ENCODE data around the gene PRRC2C.
A peak's percentile ranks its signal among the peaks of the same experiment; 100 is the strongest.
"Not testable (repeated sequence)": the region's sequence is repeated elsewhere in the genome, so short reads cannot be mapped to it uniquely, and the experiment has no call there.

PRRC2C gene

GRCh38 chr1:171581766-171582165 is 96.4 kb downstream of the PRRC2C start:
- peak overlapping the region; percentile 18 for H3K27ac Mint-ChIP-seq
- H3K27me3 Mint-ChIP-seq, result no peaks in the 10 kb centered on the region
- no peaks in the 10 kb centered on the region for H3K9me3 Mint-ChIP-seq
- no peaks in the 10 kb centered on the region for H3K4me1 Mint-ChIP-seq (ENCODE audit: low read depth)
- intact Hi-C loops (cut with micrococcal nuclease), result no loop called here
- no peak overlapping the region for H3K4me3 Mint-ChIP-seq
- H3K36me3 Mint-ChIP-seq (ENCODE audit: low read depth), result peaks cover 96% of the 10 kb centered on the region

GRCh38 chr1:171582589-171582988 is 97.3 kb downstream of the PRRC2C start:
- intact Hi-C loops (cut with micrococcal nuclease), result no loop called here
- Mint-ChIP-seq H3K36me3 (ENCODE audit: low read depth) (peaks cover 96% of the 10 kb centered on the region), H3K27me3 (no peaks in the 10 kb centered on the region), H3K4me3 (no peak overlapping the region), H3K27ac (no peak overlapping the region), H3K9me3 (no peaks in the 10 kb centered on the region), H3K4me1 (ENCODE audit: low read depth) (no peaks in the 10 kb centered on the region)

GRCh38 chr1:171583591-171584201 is 98.4 kb downstream of the PRRC2C start:
- Mint-ChIP-seq H3K4me3 (no peak overlapping the region), H3K36me3 (ENCODE audit: low read depth) (peaks cover 94% of the 10 kb centered on the region), H3K4me1 (ENCODE audit: low read depth) (no peaks in the 10 kb centered on the region), H3K27me3 (no peaks in the 10 kb centered on the region), H3K9me3 (no peaks in the 10 kb centered on the region), H3K27ac (no peak overlapping the region)
- intact Hi-C loops (cut with micrococcal nuclease), result no loop called here

GRCh38 chr1:171585715-171586114 is 100.4 kb downstream of the PRRC2C start:
- peaks cover 94% of the 10 kb centered on the region for H3K36me3 Mint-ChIP-seq (ENCODE audit: low read depth)
- intact Hi-C loops (cut with micrococcal nuclease), result loop anchor here (5.0 kb wide), 1 partner anchor 48 kb away; no protein-coding TSS in a partner anchor

GRCh38 chr1:171588230-171588629 is 102.9 kb downstream of the PRRC2C start:
- Mint-ChIP-seq H3K9me3 (no peaks in the 10 kb centered on the region), H3K4me1 (ENCODE audit: low read depth) (no peaks in the 10 kb centered on the region)

More at GRCh38 chr1:171585715-171586114, 100.4 kb downstream of the PRRC2C start:
- Mint-ChIP-seq H3K27me3 (no peaks in the 10 kb centered on the region), H3K9me3 (no peaks in the 10 kb centered on the region), H3K27ac (no peak overlapping the region), H3K4me1 (ENCODE audit: low read depth) (no peaks in the 10 kb centered on the region), H3K4me3 (no peak overlapping the region)

GRCh38 chr1:171590022-171590421 is 104.7 kb downstream of the PRRC2C start:
- no peaks in the 10 kb centered on the region for H3K27me3 Mint-ChIP-seq
- H3K4me1 Mint-ChIP-seq (ENCODE audit: low read depth), result no peaks in the 10 kb centered on the region
- H3K9me3 Mint-ChIP-seq, result no peaks in the 10 kb centered on the region
- no peak overlapping the region for H3K4me3 Mint-ChIP-seq
- peaks cover 85% of the 10 kb centered on the region for H3K36me3 Mint-ChIP-seq (ENCODE audit: low read depth)
- intact Hi-C loops (cut with micrococcal nuclease), result no loop called here
- H3K27ac Mint-ChIP-seq, result no peak overlapping the region

More at GRCh38 chr1:171588230-171588629, 102.9 kb downstream of the PRRC2C start:
- no peak overlapping the region for H3K27ac Mint-ChIP-seq
- intact Hi-C loops (cut with micrococcal nuclease), result loop anchor here (5.0 kb wide), 1 partner anchor 51 kb away; no protein-coding TSS in a partner anchor
- no peak overlapping the region for H3K4me3 Mint-ChIP-seq
- no peaks in the 10 kb centered on the region for H3K27me3 Mint-ChIP-seq
- H3K36me3 Mint-ChIP-seq (ENCODE audit: low read depth), result peaks cover 95% of the 10 kb centered on the region

GRCh38 chr1:171595324-171595723 is 110.0 kb downstream of the PRRC2C start:
- Mint-ChIP-seq H3K27me3 (no peaks in the 10 kb centered on the region), H3K27ac (no peak overlapping the region), H3K9me3 (no peaks in the 10 kb centered on the region), H3K4me1 (ENCODE audit: low read depth) (peaks cover 7% of the 10 kb centered on the region), H3K36me3 (ENCODE audit: low read depth) (peaks cover 34% of the 10 kb centered on the region), H3K4me3 (no peak overlapping the region)
- intact Hi-C loops (cut with micrococcal nuclease), result no loop called here

GRCh38 chr1:171596119-171596518 is 110.8 kb downstream of the PRRC2C start:
- Mint-ChIP-seq H3K36me3 (ENCODE audit: low read depth) (peaks cover 26% of the 10 kb centered on the region), H3K9me3 (no peaks in the 10 kb centered on the region), H3K27ac (no peak overlapping the region), H3K27me3 (no peaks in the 10 kb centered on the region), H3K4me3 (no peak overlapping the region), H3K4me1 (ENCODE audit: low read depth) (peaks cover 7% of the 10 kb centered on the region)
- intact Hi-C loops (cut with micrococcal nuclease), result no loop called here

- intact Hi-C loops (cut with micrococcal nuclease), result no loop called here
- H3K27me3 Mint-ChIP-seq, result no peaks in the 10 kb centered on the region
- H3K4me1 Mint-ChIP-seq (ENCODE audit: low read depth), result peaks cover 7% of the 10 kb centered on the region
- H3K9me3 Mint-ChIP-seq, result no peaks in the 10 kb centered on the region
- peaks cover 20% of the 10 kb centered on the region for H3K36me3 Mint-ChIP-seq (ENCODE audit: low read depth)
- H3K27ac Mint-ChIP-seq, result no peak overlapping the region
- H3K4me3 Mint-ChIP-seq, result no peak overlapping the region
Measured at GRCh38 chr1:171596705-171597104, 111.4 kb downstream of the PRRC2C start.

- Mint-ChIP-seq H3K36me3 (ENCODE audit: low read depth) (peaks cover 15% of the 10 kb centered on the region), H3K27me3 (no peaks in the 10 kb centered on the region), H3K4me1 (ENCODE audit: low read depth) (peaks cover 7% of the 10 kb centered on the region), H3K4me3 (no peak overlapping the region), H3K9me3 (no peaks in the 10 kb centered on the region), H3K27ac (no peak overlapping the region)
- intact Hi-C loops (cut with micrococcal nuclease), result no loop called here
Measured at GRCh38 chr1:171597203-171597602, 111.9 kb downstream of the PRRC2C start.

GRCh38 chr1:171600310-171600709 is 115.0 kb downstream of the PRRC2C start:
- H3K27me3 Mint-ChIP-seq; H3K4me1 Mint-ChIP-seq (ENCODE audit: low read depth); H3K27ac Mint-ChIP-seq; H3K4me3 Mint-ChIP-seq; H3K36me3 Mint-ChIP-seq (ENCODE audit: low read depth); intact Hi-C loops (cut with micrococcal nuclease); H3K9me3 Mint-ChIP-seq: not testable (repeated sequence)

GRCh38 chr1:171600862-171601261 is 115.5 kb downstream of the PRRC2C start:
- Mint-ChIP-seq H3K27me3 (no peaks in the 10 kb centered on the region), H3K4me1 (ENCODE audit: low read depth) (peaks cover 6% of the 10 kb centered on the region), H3K36me3 (ENCODE audit: low read depth) (no peaks in the 10 kb centered on the region), H3K9me3 (no peaks in the 10 kb centered on the region), H3K4me3 (no peak overlapping the region), H3K27ac (no peak overlapping the region)
- intact Hi-C loops (cut with micrococcal nuclease), result no loop called here

GRCh38 chr1:171603042-171603441 is 117.7 kb downstream of the PRRC2C start:
- H3K27ac Mint-ChIP-seq; intact Hi-C loops (cut with micrococcal nuclease); H3K4me3 Mint-ChIP-seq; H3K9me3 Mint-ChIP-seq; H3K27me3 Mint-ChIP-seq; H3K4me1 Mint-ChIP-seq (ENCODE audit: low read depth); H3K36me3 Mint-ChIP-seq (ENCODE audit: low read depth): not testable (repeated sequence)

- no peak overlapping the region for H3K4me3 Mint-ChIP-seq
- H3K4me1 Mint-ChIP-seq (ENCODE audit: low read depth), result peaks cover 6% of the 10 kb centered on the region
- H3K36me3 Mint-ChIP-seq (ENCODE audit: low read depth), result no peaks in the 10 kb centered on the region
- no peak overlapping the region for H3K27ac Mint-ChIP-seq
- no peaks in the 10 kb centered on the region for H3K9me3 Mint-ChIP-seq
- intact Hi-C loops (cut with micrococcal nuclease), result no loop called here
- no peaks in the 10 kb centered on the region for H3K27me3 Mint-ChIP-seq
Measured at GRCh38 chr1:171606402-171606941, 121.1 kb downstream of the PRRC2C start.

GRCh38 chr1:171610385-171610784 is 125.1 kb downstream of the PRRC2C start:
- Mint-ChIP-seq H3K27ac (no peak overlapping the region), H3K4me1 (ENCODE audit: low read depth) (peaks cover 6% of the 10 kb centered on the region), H3K4me3 (no peak overlapping the region), H3K36me3 (ENCODE audit: low read depth) (no peaks in the 10 kb centered on the region), H3K27me3 (no peaks in the 10 kb centered on the region), H3K9me3 (no peaks in the 10 kb centered on the region)
- intact Hi-C loops (cut with micrococcal nuclease), result no loop called here

Measured in dendritic cell treated with granulocyte-macrophage colony-stimulating factor and Interleukin-4, amounts not matched to agents 40 ng/mL and 50 ng/mL, for 4 days (primary cell).